H1 (cell line): ENCODE data around the gene DOCK6. TPM values are rescaled to one million over a fixed set of nuclear protein-coding genes. Genes with fewer than 3 reads are reported as not detected.
A peak's percentile ranks its signal among the peaks of the same experiment; 100 is the strongest.

ENCODE experiments used
- BRCA1 ChIP-seq: IDR thresholded peaks from 2 replicates; pipeline ENCODE4 v1.6.1; 2012; ENCODE audit warnings: low read depth, low read length, improper control_type of control experiment
- CHD7 ChIP-seq: fragments of 300-600 bp; sonication (generic); IDR thresholded peaks from 2 replicates; pipeline ENCODE4 v1.7.1; 2012; ENCODE audit warnings: low read length, moderate library complexity, mild to moderate bottlenecking, inconsistent platforms; ENCODE audit not compliant: insufficient replicate concordance
- CTCF ChIP-seq, 3 experiments: IDR thresholded peaks; 1 replicate in 2 of 3; 2 replicates in 1 of 3; pipeline versions ENCODE4 v1.5.1 to v1.6.1; 2011; ENCODE audit warnings: low read length in 3 of 3, mild to moderate bottlenecking in 3 of 3, inconsistent platforms in 2 of 3, low read depth in 1 of 3, moderate library complexity in 1 of 3; ENCODE audit not compliant: insufficient read depth in 1 of 3; ENCODE audit errors: control extremely low read depth in 1 of 3
- RBBP5 ChIP-seq: IDR thresholded peaks from 2 replicates; pipeline ENCODE4 v1.7.1; 2012; ENCODE audit warnings: low read depth, mild to moderate bottlenecking, inconsistent platforms, low read length, moderate library complexity, borderline replicate concordance
- SIN3A ChIP-seq, 2 experiments: IDR thresholded peaks in 1 of 2; conservative IDR thresholded peaks in 1 of 2; 2 replicates each; pipeline ENCODE4 v1.6.1; 2011 to 2012; ENCODE audit warnings: low read length in 2 of 2, improper control_type of control experiment in 1 of 2, low read depth in 1 of 2, mild to moderate bottlenecking in 1 of 2
- polyA plus RNA-seq, 7 experiments: library from polyadenylated mRNA; depleted of rRNA in 3 of 7; stranded (reverse) in 5 of 7; unstranded in 2 of 7; fragments of >200 nt in 5 of 7; fragments of 200-250 nt in 2 of 7; gene quantifications; 1 replicate in 5 of 7; 2 replicates in 1 of 7; 4 replicates in 1 of 7; pipeline versions ENCODE4 v1.2.1 to v1.2.3, GENCODE V29; 2011 to 2013; ENCODE audit warnings: missing spikeins in 2 of 7, mixed read lengths in 2 of 7
- total RNA-seq: library from RNA; stranded (reverse); fragmentation: NEBNext Ultra II Directional; extraction: Animal tissue kit (Norgen Biotek cat#: 25700); gene quantifications from 2 replicates; pipeline ENCODE4 v1.2.1, GENCODE V29; 2021

The DOCK6 gene
- total and polyA plus RNA-seq, 2 of the 8 experiments (the other 6 are each of a cell fraction or from before 2014, with no cell fraction given), result 25.5 to 54.7 TPM

GRCh38 chr19:11293433-11294389 is 31.4 kb upstream of the DOCK6 start (continued):
- TF ChIP-seq CHD7 (no peak), SIN3A (conservative IDR thresholded peaks at IDR 0.05 in 1 of 2, IDR thresholded peaks at IDR 0.05 in 1 of 2; ENCODE audit: low read depth in 1 of 2, low read length in 2 of 2) (peak in 1 of 2 experiments; percentile 70; a peak in 2 of 4 replicates), RBBP5 (no peak), CTCF (IDR thresholded peaks at IDR 0.05; ENCODE audit: control extremely low read depth in 1 of 3, insufficient read depth in 1 of 3, low read depth in 1 of 3, low read length in 3 of 3) (peak; percentile 92 to 97 (median 93)), BRCA1 (no peak)
